IMR-90 (cell line): ENCODE results near the gene PEX5L. TPM values are rescaled to one million over a fixed set of nuclear protein-coding genes. Genes with fewer than 3 reads are reported as not detected.

Source experiments
- ATAC-seq: fragments of 200-7000 bp; cut with Tn5 transposase; 2 replicates; pipeline ENCODE4 v1.9.1; 2020; ENCODE audit warnings: low read depth, mild to moderate bottlenecking, moderate library complexity
- BruUV-seq: library from RNA; stranded (reverse); fragments of 400-500 nt; replicated peaks from 2 replicates; lab custom pipeline; 2021; lab: Mats Ljungman, UMichigan
- CTCF ChIA-PET: fragments of 300-600 bp; formaldehyde crosslinking; extraction: SDS; loops from one replicate; lab custom pipeline; 2021; ENCODE audit warnings: antibody characterized with exemption; lab: Yijun Ruan, JAX
- POLR2A ChIA-PET: fragments of 300-600 bp; sonication (Branson Sonifier 250); formaldehyde crosslinking; loops from one replicate; lab custom pipeline; 2022; ENCODE audit warnings: antibody characterized with exemption; ENCODE audit not compliant: unreplicated experiment; lab: Charles Lee
- DNase-seq: peaks from one replicate; pipeline ENCODE4 v3.0.0; 2013
- H2AFZ ChIP-seq: replicated peaks from 2 replicates; pipeline ENCODE3; 2013; ENCODE audit warnings: low read length, mild to moderate bottlenecking; ENCODE audit not compliant: poor library complexity
- H2AK5ac ChIP-seq: 2 replicates; pipeline ENCODE4 v1.6.1; 2013; ENCODE audit warnings: low read depth, low read length, inconsistent platforms
- H2AK9ac ChIP-seq: replicated peaks from 2 replicates; pipeline ENCODE3; 2013; ENCODE audit warnings: mild to moderate bottlenecking, low read depth, low read length, moderate library complexity; ENCODE audit not compliant: poor library complexity
- H2BK120ac ChIP-seq: 2 replicates; pipeline ENCODE4 v1.6.1; 2013; ENCODE audit warnings: low read depth, low read length, inconsistent platforms
- H2BK15ac ChIP-seq: 3 replicates; pipeline ENCODE4 v1.6.1; 2013; ENCODE audit warnings: low read depth, low read length, inconsistent platforms
- H2BK20ac ChIP-seq: 2 replicates; pipeline ENCODE4 v1.6.1; 2013; ENCODE audit warnings: low read depth, mild to moderate bottlenecking, inconsistent platforms, low read length, moderate library complexity
- H2BK5ac ChIP-seq: 2 replicates; pipeline ENCODE4 v1.6.1; 2013; ENCODE audit warnings: mild to moderate bottlenecking, low read depth, low read length, inconsistent platforms; ENCODE audit not compliant: poor library complexity, severe bottlenecking
- H3K14ac ChIP-seq: replicated peaks from 2 replicates; pipeline ENCODE4 v1.6.1; 2013; ENCODE audit warnings: low read depth, low read length, inconsistent platforms
- H3K18ac ChIP-seq: 2 replicates; pipeline ENCODE4 v1.6.1; 2013; ENCODE audit warnings: low read depth, low read length, control low read depth
- H3K23ac ChIP-seq: 2 replicates; pipeline ENCODE4 v1.6.1; 2013; ENCODE audit warnings: low read depth, low read length, inconsistent platforms
- H3K27ac ChIP-seq: 2 replicates; pipeline ENCODE4 v1.5.1; 2013; ENCODE audit warnings: mild to moderate bottlenecking, control low read depth, low read length; ENCODE audit not compliant: insufficient read depth
- H3K27me3 ChIP-seq: 2 replicates; pipeline ENCODE4 v1.6.1; 2013; ENCODE audit warnings: low read length; ENCODE audit not compliant: control insufficient read depth, insufficient read depth
- H3K36me3 ChIP-seq: 2 replicates; pipeline ENCODE4 v1.6.1; 2013; ENCODE audit warnings: low read length, mixed read lengths; ENCODE audit not compliant: control insufficient read depth, insufficient read depth
- H3K4ac ChIP-seq: 2 replicates; pipeline ENCODE4 v1.6.1; 2013; ENCODE audit warnings: low read depth, low read length, inconsistent platforms
- H3K4me1 ChIP-seq: 2 replicates; pipeline ENCODE4 v1.6.1; 2013; ENCODE audit warnings: low read length, mixed read lengths; ENCODE audit not compliant: control insufficient read depth, insufficient read depth
- H3K4me2 ChIP-seq: 2 replicates; pipeline ENCODE4 v1.6.1; 2013; ENCODE audit warnings: low read depth, mild to moderate bottlenecking, control low read depth, low read length, moderate library complexity
- H3K4me3 ChIP-seq: 2 replicates; pipeline ENCODE4 v1.5.1; 2013; ENCODE audit warnings: low read depth, mild to moderate bottlenecking, control low read depth, low read length, moderate library complexity; ENCODE audit not compliant: insufficient read depth
- H3K56ac ChIP-seq: 2 replicates; pipeline ENCODE4 v1.6.1; 2013; ENCODE audit warnings: low read length, inconsistent platforms; ENCODE audit not compliant: insufficient read depth; ENCODE audit errors: extremely low read depth
- H3K79me1 ChIP-seq, 2 experiments: 2 replicates each; pipeline ENCODE4 v1.6.1; 2013; ENCODE audit warnings: low read length in 2 of 2, inconsistent platforms in 1 of 2, low read depth in 1 of 2
- H3K9ac ChIP-seq: 2 replicates; pipeline ENCODE4 v1.6.1; 2013; ENCODE audit warnings: low read depth, low read length, control low read depth
- H3K9me1 ChIP-seq: 2 replicates; pipeline ENCODE4 v1.6.1; 2013; ENCODE audit warnings: low read length, inconsistent platforms; ENCODE audit not compliant: insufficient read depth
- H3K9me3 ChIP-seq: 2 replicates; pipeline ENCODE4 v1.6.1; 2013; ENCODE audit warnings: low read length; ENCODE audit not compliant: control insufficient read depth, insufficient read depth
- H4K20me1 ChIP-seq: 2 replicates; pipeline ENCODE4 v1.6.1; 2013; ENCODE audit warnings: low read length, inconsistent platforms; ENCODE audit not compliant: insufficient read depth
- H4K5ac ChIP-seq: 2 replicates; pipeline ENCODE4 v1.6.1; 2013; ENCODE audit warnings: mild to moderate bottlenecking, low read depth, low read length, control low read depth
- H4K8ac ChIP-seq, 2 experiments: 2 replicates each; pipeline ENCODE4 v1.6.1; 2013; ENCODE audit warnings: low read depth in 2 of 2, low read length in 2 of 2, control low read depth in 1 of 2, inconsistent platforms in 1 of 2
- H4K91ac ChIP-seq: 2 replicates; pipeline ENCODE4 v1.6.1; 2013; ENCODE audit warnings: low read depth, low read length, inconsistent platforms; ENCODE audit not compliant: insufficient read depth
- CEBPB ChIP-seq: IDR thresholded peaks from 2 replicates; pipeline ENCODE4 v1.6.1; 2012; ENCODE audit warnings: low read depth, low read length, improper control_type of control experiment
- CTCF ChIP-seq: conservative IDR thresholded peaks from 2 replicates; pipeline ENCODE4 v1.5.1; 2012; ENCODE audit warnings: mild to moderate bottlenecking, low read depth, low read length, improper control_type of control experiment
- FOS ChIP-seq: fragments of 150-350 bp; IDR thresholded peaks from 2 replicates; pipeline ENCODE4 v1.6.1; 2016; ENCODE audit warnings: low read depth, low read length
- MAZ ChIP-seq: IDR thresholded peaks from 2 replicates; pipeline ENCODE4 v1.6.1; 2012; ENCODE audit warnings: low read depth, mild to moderate bottlenecking, low read length, improper control_type of control experiment, moderate library complexity, borderline replicate concordance
- MXI1 ChIP-seq: IDR thresholded peaks from 2 replicates; pipeline ENCODE4 v1.6.1; 2012; ENCODE audit warnings: low read depth, mild to moderate bottlenecking, low read length, moderate library complexity, borderline replicate concordance
- POLR2A ChIP-seq: IDR thresholded peaks from 2 replicates; pipeline ENCODE4 v1.6.1; 2012; ENCODE audit warnings: mild to moderate bottlenecking, low read depth, low read length
- RAD21 ChIP-seq: IDR thresholded peaks from 2 replicates; pipeline ENCODE4 v1.6.1; 2012; ENCODE audit warnings: low read length, improper control_type of control experiment
- RCOR1 ChIP-seq: IDR thresholded peaks from 2 replicates; pipeline ENCODE4 v1.6.1; 2012; ENCODE audit warnings: mild to moderate bottlenecking, low read length, improper control_type of control experiment; ENCODE audit not compliant: insufficient replicate concordance
- RFX5 ChIP-seq: IDR thresholded peaks from 2 replicates; pipeline ENCODE4 v1.8.0; 2012; ENCODE audit warnings: low read depth, mild to moderate bottlenecking, low read length, moderate library complexity
- WGBS, 2 experiments: methylation state at CpG; one replicate each; pipeline versions ENCODE4 v1.1.5 to v1.1.7; 2013; ENCODE audit warnings: missing lambda C conversion rate in 2 of 2; ENCODE audit not compliant: insufficient read length in 1 of 2; ENCODE audit errors: extremely low coverage in 2 of 2; 5-methylcytosine and 5-hydroxymethylcytosine counted together
- dilution Hi-C: fragments of 300-500 bp; cut with HindIII; formaldehyde crosslinking; loops from one replicate; pipeline ENCODE4 v1.14.3; 2018; ENCODE audit warnings: low sequenced_read_pairs; ENCODE audit not compliant: unreplicated experiment
- in situ Hi-C: fragments of 300-500 bp; cut with MboI; formaldehyde crosslinking; loops from 3 replicates; pipeline ENCODE4 v1.14.3; 2019; ENCODE audit warnings: low sequenced_read_pairs, inconsistent platforms, mixed read lengths
- intact Hi-C: fragments of 100-400 bp; cut with micrococcal nuclease; formaldehyde crosslinking; loops from 2 replicates; pipeline ENCODE4 v1.10.0; 2022
- polyA plus RNA-seq, 3 experiments: library from polyadenylated mRNA; depleted of rRNA; stranded (reverse); fragments of >200 nt; gene quantifications; 2 replicates each; pipeline ENCODE4 v1.2.3, GENCODE V29; 2012; ENCODE audit warnings: low replicate concordance in 1 of 3
- total RNA-seq: library from RNA; depleted of rRNA; stranded (reverse); fragments of >200 nt; gene quantifications from 2 replicates; pipeline ENCODE4 v1.2.3, GENCODE V29; 2012

PEX5L gene
- total and polyA plus RNA-seq, 2 of the 4 experiments (the other 2 are of a cell fraction): not detected

DNA sequence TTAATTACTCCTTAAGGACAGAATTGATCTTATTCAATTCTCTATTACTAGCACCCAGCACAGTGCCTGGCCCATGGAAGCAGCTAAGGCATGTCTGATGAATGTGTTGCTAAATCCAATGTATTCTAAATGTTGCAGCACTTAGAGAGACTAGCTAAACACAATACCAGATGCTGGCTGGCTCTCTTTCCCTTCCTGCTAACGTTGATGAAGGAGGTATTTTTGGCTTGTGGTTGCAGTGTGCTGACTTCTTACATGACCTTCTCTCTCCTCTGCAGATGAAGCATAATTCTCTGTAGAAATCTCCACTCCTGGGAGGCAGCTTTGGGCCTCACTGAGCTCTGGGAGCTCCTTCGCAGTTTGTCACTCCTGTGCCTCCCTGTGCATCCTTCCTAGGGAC, 183.6 kb downstream of the PEX5L start:
- no peak overlapping the region for H2AFZ ChIP-seq
- H3K4me2 ChIP-seq: no peak overlapping the region

More for the DNA sequence above, 183.6 kb downstream of the PEX5L start:
- no CpG with 5 or more reads among the region's 2 CpGs for WGBS, 2 experiments
- Histone ChIP-seq H3K14ac (no peak overlapping the region), H3K9ac (no peak overlapping the region), H3K56ac (no peak overlapping the region), H4K8ac (no peak overlapping the region), H2BK15ac (no peak overlapping the region), H2BK120ac (no peak overlapping the region), H3K4me1 (peaks cover 3% of the 10 kb centered on the region; the same call in 1 of the 2 replicates), H3K36me3 (no peaks in the 10 kb centered on the region), H3K9me1 (no peaks in the 10 kb centered on the region), H2BK5ac (peak overlapping the region; percentile 20), H3K4ac (no peak overlapping the region), H2AK9ac (no peak overlapping the region), H4K20me1 (no peaks in the 10 kb centered on the region), H2BK20ac (no peak overlapping the region), H2AK5ac (no peak overlapping the region), H3K79me1 (no peaks in the 10 kb centered on the region), H3K23ac (no peak overlapping the region), H3K9me3 (no peaks in the 10 kb centered on the region), H3K18ac (no peak overlapping the region), H4K5ac (no peak overlapping the region), H3K27me3 (no peaks in the 10 kb centered on the region), H3K27ac (no peak overlapping the region), H3K4me3 (no peak overlapping the region), H4K91ac (no peak overlapping the region)
- dilution Hi-C loops: no loop called here
- in situ Hi-C loops: no loop called here
- ChIA-PET CTCF (interaction anchor here (0.6 to 0.9 kb wide), 2 partner anchors 11 to 45 kb away, joined by 3 read pairs; no protein-coding TSS in a partner anchor), POLR2A (no interaction called here)
- BruUV-seq: no TSS peak
- ATAC-seq: peak; percentile 66
- TF ChIP-seq RAD21: no peak
- TF ChIP-seq RCOR1: no peak
- TF ChIP-seq CTCF: no peak
- no peak for TF ChIP-seq POLR2A
- no peak for TF ChIP-seq MAZ
- TF ChIP-seq FOS: 0 out of 2 replicates have a peak, but pooled peaks have one; percentile 7
- no peak for TF ChIP-seq RFX5
- TF ChIP-seq CEBPB: peak; percentile 64; the same call in 1 of the 2 replicates
- TF ChIP-seq MXI1: no peak
- intact Hi-C loops: no loop called here
- peak; percentile 92 for DNase-seq
